H1 (cell line): ENCODE results near the gene PRRG3. TPM values are rescaled to one million over a fixed set of nuclear protein-coding genes. Genes with fewer than 3 reads are reported as not detected.

Source experiments
- SIRT6 ChIP-seq: IDR thresholded peaks from one replicate; pipeline ENCODE4 v1.7.1; 2012; ENCODE audit warnings: low read length, inconsistent platforms
- polyA plus RNA-seq, 7 experiments: library from polyadenylated mRNA; depleted of rRNA in 3 of 7; stranded (reverse) in 5 of 7; unstranded in 2 of 7; fragments of >200 nt in 5 of 7; fragments of 200-250 nt in 2 of 7; gene quantifications; 1 replicate in 5 of 7; 2 replicates in 1 of 7; 4 replicates in 1 of 7; pipeline versions ENCODE4 v1.2.1 to v1.2.3, GENCODE V29; 2011 to 2013; ENCODE audit warnings: missing spikeins in 2 of 7, mixed read lengths in 2 of 7
- total RNA-seq: library from RNA; stranded (reverse); fragmentation: NEBNext Ultra II Directional; extraction: Animal tissue kit (Norgen Biotek cat#: 25700); gene quantifications from 2 replicates; pipeline ENCODE4 v1.2.1, GENCODE V29; 2021

PRRG3 gene
- total and polyA plus RNA-seq, 2 of the 8 experiments (the other 6 are each of a cell fraction or from before 2014, with no cell fraction given), result 4.2 to 5.4 TPM

- no peak for TF ChIP-seq SIRT6
Measured at GRCh38 chrX:151700581-151700980, 5.3 kb downstream of the PRRG3 start (continued).
